ENCODE measurements around the gene UBE3C. TPM values are rescaled to one million over a fixed set of nuclear protein-coding genes. Genes with fewer than 3 reads are reported as not detected.
"Not testable (repeated sequence)": the region's sequence is repeated elsewhere in the genome, so short reads cannot be mapped to it uniquely, and the experiment has no call there.

The UBE3C gene
- total and polyA plus RNA-seq, 4 donors, result 44.3 to 113 (median 50.6) TPM

GRCh38 chr7:157126921-157127320 is 11.8 kb upstream of the UBE3C start:
- 86% methylated on average over 6 of the region's 11 CpGs for WGBS (ENCODE audit: insufficient coverage)
- H3K36me3 ChIP-seq (ENCODE audit: control insufficient read depth, insufficient read depth, low read length), result peaks cover 4% of the 10 kb centered on the region
- no peak overlapping the region for H3K4me3 ChIP-seq (ENCODE audit: low read depth, low read length)
- H3K27ac ChIP-seq (ENCODE audit: low read depth, low read length), result no peak overlapping the region
- no peaks in the 10 kb centered on the region for H3K4me1 ChIP-seq (ENCODE audit: control insufficient read depth, insufficient read depth, low read length)
- no peaks in the 10 kb centered on the region for H3K9me3 ChIP-seq (ENCODE audit: control insufficient read depth, insufficient read depth, low read length)
- DNase-seq (ENCODE audit: low read depth in 4 of 6, low spot score in 6 of 6), result no peak
- no peaks in the 10 kb centered on the region for H3K27me3 ChIP-seq (ENCODE audit: control insufficient read depth, insufficient read depth, low read length)

GRCh38 chr7:157129200-157129599 is 9.5 kb upstream of the UBE3C start:
- peaks cover 4% of the 10 kb centered on the region for H3K36me3 ChIP-seq (ENCODE audit: control insufficient read depth, insufficient read depth, low read length)
- H3K9me3 ChIP-seq (ENCODE audit: control insufficient read depth, insufficient read depth, low read length), result no peaks in the 10 kb centered on the region
- no peak for DNase-seq (ENCODE audit: low read depth in 4 of 6, low spot score in 6 of 6)
- H3K4me3 ChIP-seq (ENCODE audit: low read depth, low read length), result no peak overlapping the region
- no peaks in the 10 kb centered on the region for H3K4me1 ChIP-seq (ENCODE audit: control insufficient read depth, insufficient read depth, low read length)
- no peak overlapping the region for H3K27ac ChIP-seq (ENCODE audit: low read depth, low read length)
- WGBS (ENCODE audit: insufficient coverage), result 94% methylated on average over 8 of the region's 10 CpGs
- H3K27me3 ChIP-seq (ENCODE audit: control insufficient read depth, insufficient read depth, low read length), result no peaks in the 10 kb centered on the region

DNA sequence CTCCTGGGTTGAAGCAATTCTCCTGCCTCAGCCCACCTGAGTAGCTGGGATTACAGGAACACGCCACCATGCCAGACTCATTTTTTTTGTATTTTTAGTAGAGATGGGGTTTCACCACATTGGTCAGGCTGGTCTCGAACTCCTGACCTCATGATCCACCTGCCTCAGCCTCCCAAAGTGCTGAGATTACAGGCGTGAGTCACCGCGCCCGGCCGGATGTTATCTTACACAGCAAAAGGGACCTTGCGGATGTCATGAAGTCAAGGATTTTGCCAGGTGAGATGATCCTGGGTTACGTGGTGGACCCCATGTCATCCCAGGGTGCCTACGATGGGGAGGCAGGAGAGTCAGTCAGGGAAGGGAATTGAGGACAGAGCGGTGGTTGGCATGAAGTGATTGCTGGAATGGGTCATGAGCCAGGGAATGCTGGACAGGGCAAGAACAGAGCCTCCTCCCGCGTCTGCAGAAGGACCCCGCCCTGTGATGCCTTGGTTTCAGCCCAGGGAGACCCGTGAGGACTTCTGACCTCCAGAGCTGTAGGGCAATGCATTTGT is 8.7 kb upstream of the UBE3C start:
- no peak overlapping the region for H3K27ac ChIP-seq (ENCODE audit: low read depth, low read length)
- H3K4me1 ChIP-seq (ENCODE audit: control insufficient read depth, insufficient read depth, low read length), result no peaks in the 10 kb centered on the region
- peaks cover 4% of the 10 kb centered on the region for H3K36me3 ChIP-seq (ENCODE audit: control insufficient read depth, insufficient read depth, low read length)
- no peak for DNase-seq (ENCODE audit: low read depth in 4 of 6, low spot score in 6 of 6)
- H3K27me3 ChIP-seq (ENCODE audit: control insufficient read depth, insufficient read depth, low read length), result no peaks in the 10 kb centered on the region
- WGBS (ENCODE audit: insufficient coverage), result 91% methylated on average over 15 of the region's 15 CpGs
- H3K9me3 ChIP-seq (ENCODE audit: control insufficient read depth, insufficient read depth, low read length), result no peaks in the 10 kb centered on the region
- no peak overlapping the region for H3K4me3 ChIP-seq (ENCODE audit: low read depth, low read length)

GRCh38 chr7:157130849-157131248 is 7.9 kb upstream of the UBE3C start:
- not testable (repeated sequence) for H3K27ac ChIP-seq (ENCODE audit: low read depth, low read length); H3K9me3 ChIP-seq (ENCODE audit: control insufficient read depth, insufficient read depth, low read length); H3K4me1 ChIP-seq (ENCODE audit: control insufficient read depth, insufficient read depth, low read length); H3K4me3 ChIP-seq (ENCODE audit: low read depth, low read length); H3K27me3 ChIP-seq (ENCODE audit: control insufficient read depth, insufficient read depth, low read length); DNase-seq (ENCODE audit: low read depth in 4 of 6, low spot score in 6 of 6); H3K36me3 ChIP-seq (ENCODE audit: control insufficient read depth, insufficient read depth, low read length)
- no CpG with 5 or more reads among the region's 2 CpGs for WGBS (ENCODE audit: insufficient coverage)

- Histone ChIP-seq H3K9me3 (ENCODE audit: control insufficient read depth, insufficient read depth, low read length) (no peaks in the 10 kb centered on the region), H3K36me3 (ENCODE audit: control insufficient read depth, insufficient read depth, low read length) (no peaks in the 10 kb centered on the region), H3K27ac (ENCODE audit: low read depth, low read length) (no peak overlapping the region), H3K4me3 (ENCODE audit: low read depth, low read length) (no peak overlapping the region), H3K27me3 (ENCODE audit: control insufficient read depth, insufficient read depth, low read length) (no peaks in the 10 kb centered on the region), H3K4me1 (ENCODE audit: control insufficient read depth, insufficient read depth, low read length) (no peaks in the 10 kb centered on the region)
- WGBS (ENCODE audit: insufficient coverage), result 100% methylated on average over 1 of the region's 5 CpGs
- DNase-seq (ENCODE audit: low read depth in 4 of 6, low spot score in 6 of 6), result no peak
Measured at GRCh38 chr7:157132796-157133195, 5.9 kb upstream of the UBE3C start.

DNA sequence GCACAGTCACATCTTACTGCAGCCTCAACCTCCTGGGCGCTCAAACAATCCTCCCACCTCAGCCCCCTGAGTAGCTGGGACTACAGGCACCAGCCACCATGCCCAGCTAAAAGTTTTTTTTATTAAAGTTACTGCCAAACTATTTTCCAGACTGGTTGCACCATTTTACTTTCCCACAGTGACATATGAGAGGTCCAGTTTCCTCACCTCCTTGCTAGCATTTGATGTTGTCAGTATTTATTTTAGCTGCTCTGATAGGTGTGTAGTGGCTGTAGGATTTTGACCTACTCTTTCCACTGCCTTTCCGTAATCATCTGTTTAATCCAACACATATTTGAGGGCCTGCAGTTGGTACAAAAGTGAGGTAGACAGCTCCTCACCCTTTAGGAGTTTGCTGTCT is 5.4 kb upstream of the UBE3C start:
- Histone ChIP-seq H3K4me1 (ENCODE audit: control insufficient read depth, insufficient read depth, low read length) (no peaks in the 10 kb centered on the region), H3K9me3 (ENCODE audit: control insufficient read depth, insufficient read depth, low read length) (no peaks in the 10 kb centered on the region), H3K4me3 (ENCODE audit: low read depth, low read length) (no peak overlapping the region), H3K27me3 (ENCODE audit: control insufficient read depth, insufficient read depth, low read length) (no peaks in the 10 kb centered on the region), H3K27ac (ENCODE audit: low read depth, low read length) (no peak overlapping the region), H3K36me3 (ENCODE audit: control insufficient read depth, insufficient read depth, low read length) (no peaks in the 10 kb centered on the region)
- WGBS (ENCODE audit: insufficient coverage), result 100% methylated on average over 1 of the region's 2 CpGs
- no peak for DNase-seq (ENCODE audit: low read depth in 4 of 6, low spot score in 6 of 6)

DNA sequence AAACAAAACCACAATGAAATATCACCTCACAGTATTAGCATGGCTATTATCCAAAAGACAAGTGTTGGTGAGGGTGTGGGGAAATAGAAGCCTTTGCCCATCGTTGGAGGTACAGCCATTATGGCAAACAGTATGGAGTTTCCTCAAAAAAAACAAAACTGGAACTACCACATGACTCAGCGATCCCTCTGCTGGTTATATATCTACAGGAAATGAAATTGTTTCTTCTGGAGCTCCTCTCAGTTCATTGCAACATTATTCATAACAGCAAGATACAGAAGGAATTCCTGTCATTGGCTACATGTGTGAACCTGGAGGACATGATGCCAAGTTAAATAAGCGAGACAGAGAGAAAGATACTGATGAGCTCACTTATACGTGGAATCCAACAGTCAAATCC is 2.4 kb upstream of the UBE3C start:
- DNase-seq (ENCODE audit: low read depth in 4 of 6, low spot score in 6 of 6), result no peak
- Histone ChIP-seq H3K27me3 (ENCODE audit: control insufficient read depth, insufficient read depth, low read length) (no peaks in the 10 kb centered on the region), H3K27ac (ENCODE audit: low read depth, low read length) (no peak overlapping the region), H3K36me3 (ENCODE audit: control insufficient read depth, insufficient read depth, low read length) (peaks cover 10% of the 10 kb centered on the region), H3K9me3 (ENCODE audit: control insufficient read depth, insufficient read depth, low read length) (no peaks in the 10 kb centered on the region), H3K4me1 (ENCODE audit: control insufficient read depth, insufficient read depth, low read length) (peaks cover 19% of the 10 kb centered on the region), H3K4me3 (ENCODE audit: low read depth, low read length) (no peak overlapping the region)
- WGBS (ENCODE audit: insufficient coverage), result no CpG with 5 or more reads among the region's 4 CpGs

GRCh38 chr7:157138101-157138423 is 664 bp upstream of the UBE3C start:
- no peak for DNase-seq (ENCODE audit: low read depth in 4 of 6, low spot score in 6 of 6)
- WGBS (ENCODE audit: insufficient coverage), result 38% methylated on average over 3 of the region's 5 CpGs
- Histone ChIP-seq H3K9me3 (ENCODE audit: control insufficient read depth, insufficient read depth, low read length) (no peaks in the 10 kb centered on the region), H3K4me3 (ENCODE audit: low read depth, low read length) (peak overlapping the region; percentile 38), H3K27ac (ENCODE audit: low read depth, low read length) (peak overlapping the region; percentile 62), H3K27me3 (ENCODE audit: control insufficient read depth, insufficient read depth, low read length) (no peaks in the 10 kb centered on the region), H3K4me1 (ENCODE audit: control insufficient read depth, insufficient read depth, low read length) (peaks cover 24% of the 10 kb centered on the region), H3K36me3 (ENCODE audit: control insufficient read depth, insufficient read depth, low read length) (peaks cover 21% of the 10 kb centered on the region)

DNA sequence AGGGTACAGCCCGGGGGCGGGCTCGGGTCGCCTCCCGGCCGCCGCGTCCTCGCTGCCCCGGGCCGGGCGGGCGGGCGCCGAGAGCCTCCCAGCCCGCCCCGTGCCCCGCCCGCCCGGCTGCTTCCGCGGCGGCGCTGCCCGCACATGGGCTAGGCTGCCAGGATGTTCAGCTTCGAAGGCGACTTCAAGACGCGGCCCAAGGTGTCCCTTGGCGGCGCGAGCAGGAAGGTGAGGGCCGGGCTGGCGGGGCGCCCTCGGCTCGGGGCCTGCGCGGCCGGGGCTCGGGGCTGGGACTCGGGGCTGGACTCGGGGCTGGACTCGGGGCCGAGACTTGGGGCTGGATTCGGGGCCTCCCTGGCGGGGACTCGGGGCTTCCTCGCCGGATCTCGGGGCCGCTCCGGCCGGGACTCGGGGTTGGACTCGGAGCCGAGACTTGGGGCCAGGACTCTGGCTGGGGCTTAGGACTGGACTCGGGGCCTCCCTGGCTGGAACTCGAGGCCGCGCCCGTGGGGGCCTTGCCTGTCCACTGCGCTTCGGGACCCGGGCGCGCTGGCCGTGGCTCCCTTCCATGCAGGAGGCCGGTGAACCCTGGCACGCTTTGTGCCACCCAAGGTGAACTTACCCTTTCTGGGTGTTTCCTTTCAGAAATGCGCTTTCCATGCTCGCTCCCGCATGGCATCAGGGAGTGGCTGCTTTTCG is 534 bp downstream of the UBE3C start:
- Histone ChIP-seq H3K9me3 (ENCODE audit: control insufficient read depth, insufficient read depth, low read length) (no peaks in the 10 kb centered on the region), H3K36me3 (ENCODE audit: control insufficient read depth, insufficient read depth, low read length) (peaks cover 24% of the 10 kb centered on the region), H3K27me3 (ENCODE audit: control insufficient read depth, insufficient read depth, low read length) (no peaks in the 10 kb centered on the region), H3K27ac (ENCODE audit: low read depth, low read length) (peak overlapping the region; percentile 81), H3K4me1 (ENCODE audit: control insufficient read depth, insufficient read depth, low read length) (peaks cover 24% of the 10 kb centered on the region), H3K4me3 (ENCODE audit: low read depth, low read length) (peak overlapping the region; percentile 74)
- no peak for DNase-seq (ENCODE audit: low read depth in 4 of 6, low spot score in 6 of 6)
- under 1% methylated on average over 74 of the region's 74 CpGs for whole genome bisulfite sequencing (ENCODE audit: insufficient coverage)

DNA sequence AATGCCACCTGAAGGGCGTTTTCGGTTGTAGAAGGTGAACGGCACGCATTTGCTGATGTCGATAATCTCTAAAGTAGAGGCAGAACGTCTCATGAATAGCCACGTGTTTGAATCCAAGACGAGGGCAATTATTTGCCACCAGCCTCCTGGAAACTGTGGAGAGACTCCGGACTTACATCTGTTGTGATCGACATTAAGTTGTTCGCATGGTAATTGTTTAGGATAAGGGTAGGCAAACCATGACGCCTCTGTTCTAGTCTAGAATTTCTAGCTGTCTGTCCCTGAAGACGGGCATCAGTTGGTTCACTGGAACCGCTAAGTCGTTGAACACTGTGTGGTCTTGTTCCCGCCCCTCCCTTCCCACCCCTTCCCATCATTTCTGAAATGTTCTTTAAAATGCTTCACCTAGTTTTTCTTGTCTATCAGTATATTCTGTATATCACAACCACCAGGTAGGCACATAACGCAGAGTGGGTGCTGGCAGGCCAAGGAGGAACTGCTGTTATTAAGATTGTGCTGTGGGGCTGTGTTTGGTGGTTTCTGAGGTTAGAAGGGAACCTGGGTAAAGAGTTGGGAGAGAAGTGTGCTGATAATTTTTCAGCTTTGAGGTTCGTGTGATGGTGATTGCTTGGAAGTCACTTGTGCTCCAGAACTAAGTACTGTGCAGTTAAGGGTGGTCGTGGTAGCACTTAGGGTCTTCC is 1.2 kb downstream of the UBE3C start:
- Histone ChIP-seq H3K36me3 (ENCODE audit: control insufficient read depth, insufficient read depth, low read length) (peaks cover 24% of the 10 kb centered on the region), H3K27me3 (ENCODE audit: control insufficient read depth, insufficient read depth, low read length) (no peaks in the 10 kb centered on the region), H3K27ac (ENCODE audit: low read depth, low read length) (peak overlapping the region; percentile 81), H3K9me3 (ENCODE audit: control insufficient read depth, insufficient read depth, low read length) (no peaks in the 10 kb centered on the region), H3K4me1 (ENCODE audit: control insufficient read depth, insufficient read depth, low read length) (peaks cover 24% of the 10 kb centered on the region), H3K4me3 (ENCODE audit: low read depth, low read length) (peak overlapping the region; percentile 74)
- 23% methylated on average over 14 of the region's 19 CpGs for WGBS (ENCODE audit: insufficient coverage)
- DNase-seq (ENCODE audit: low read depth in 4 of 6, low spot score in 6 of 6), result peak in 1 of 6 donors; percentile 10

Measured in spinal cord (tissue), 10 donors.